Esophagus squamous epithelium (tissue), 4 donors: ENCODE data around the gene AK1.

Experiments used
- POLR2A ChIP-seq, 4 donors: fragments of 450-650 bp; IDR thresholded peaks; one replicate each; pipeline ENCODE4 v1.6.1; 2017; ENCODE audit warnings: antibody characterized with exemption in 4 of 4, mild to moderate bottlenecking in 4 of 4, moderate library complexity in 3 of 4
- TF ChIP-seq, protein P1 (sequence below), 6 experiments: fragments of 450-650 bp in 4 of 6; fragments of 200-600 bp in 2 of 6; sonication (generic) in 2 of 6; IDR thresholded peaks; one replicate each; pipeline ENCODE4 v1.5.1; 2016 to 2019; ENCODE audit warnings: antibody characterized with exemption in 6 of 6, mild to moderate bottlenecking in 4 of 6, moderate library complexity in 4 of 6

DNA sequence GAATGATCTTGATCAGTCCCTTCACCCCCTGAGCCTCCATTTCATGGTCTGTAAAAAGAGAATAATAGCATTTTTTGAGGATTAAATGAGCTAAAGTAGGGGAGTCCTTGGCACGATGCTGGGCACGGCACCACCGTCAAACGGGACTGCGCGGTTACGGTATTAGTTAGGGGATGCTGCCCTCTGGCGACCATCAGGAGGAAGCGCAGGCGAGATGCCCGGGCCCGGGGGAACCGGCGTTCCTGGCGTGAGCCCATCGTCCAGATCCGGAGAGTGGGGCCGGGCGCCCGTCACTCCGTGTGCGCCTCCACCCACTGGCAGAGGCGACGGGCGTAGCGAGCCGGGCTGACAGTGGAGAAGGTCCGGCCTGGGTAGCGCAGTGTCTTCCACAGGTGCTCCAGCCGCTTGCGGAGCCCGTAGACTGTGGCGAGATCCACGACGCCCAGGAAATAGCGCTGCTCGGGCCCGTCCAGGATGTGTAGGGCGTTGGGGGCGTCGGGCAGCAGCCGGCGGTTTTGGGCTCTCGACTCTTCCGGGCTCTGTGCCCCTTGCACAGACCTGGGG, 44.2 kb upstream of the AK1 start:
- TF ChIP-seq, protein P1, sequence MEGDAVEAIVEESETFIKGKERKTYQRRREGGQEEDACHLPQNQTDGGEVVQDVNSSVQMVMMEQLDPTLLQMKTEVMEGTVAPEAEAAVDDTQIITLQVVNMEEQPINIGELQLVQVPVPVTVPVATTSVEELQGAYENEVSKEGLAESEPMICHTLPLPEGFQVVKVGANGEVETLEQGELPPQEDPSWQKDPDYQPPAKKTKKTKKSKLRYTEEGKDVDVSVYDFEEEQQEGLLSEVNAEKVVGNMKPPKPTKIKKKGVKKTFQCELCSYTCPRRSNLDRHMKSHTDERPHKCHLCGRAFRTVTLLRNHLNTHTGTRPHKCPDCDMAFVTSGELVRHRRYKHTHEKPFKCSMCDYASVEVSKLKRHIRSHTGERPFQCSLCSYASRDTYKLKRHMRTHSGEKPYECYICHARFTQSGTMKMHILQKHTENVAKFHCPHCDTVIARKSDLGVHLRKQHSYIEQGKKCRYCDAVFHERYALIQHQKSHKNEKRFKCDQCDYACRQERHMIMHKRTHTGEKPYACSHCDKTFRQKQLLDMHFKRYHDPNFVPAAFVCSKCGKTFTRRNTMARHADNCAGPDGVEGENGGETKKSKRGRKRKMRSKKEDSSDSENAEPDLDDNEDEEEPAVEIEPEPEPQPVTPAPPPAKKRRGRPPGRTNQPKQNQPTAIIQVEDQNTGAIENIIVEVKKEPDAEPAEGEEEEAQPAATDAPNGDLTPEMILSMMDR (IDR thresholded peaks at IDR 0.05): peak; percentile 88 to 98 (median 96)
- TF ChIP-seq POLR2A (IDR thresholded peaks at IDR 0.05): no peak
